ENCODE measurements around the gene FGD3.

The FGD3 gene

GRCh38 chr9:93066978-93067603 lies 119.8 kb downstream of the FGD3 start:
- no peak for DNase-seq (ENCODE audit: low read depth)
- no peak for TF ChIP-seq CTCF (IDR thresholded peaks at IDR 0.05; ENCODE audit: insufficient read depth, low read depth, low read length, missing control alignments)
- H3K4me3 ChIP-seq (ENCODE audit: low read depth, low read length): no peak overlapping the region

- no peak for TF ChIP-seq CTCF (IDR thresholded peaks at IDR 0.05; ENCODE audit: insufficient read depth, low read depth, low read length, missing control alignments)
- no peak overlapping the region for H3K4me3 ChIP-seq (ENCODE audit: low read depth, low read length)
- no peak for DNase-seq (ENCODE audit: low read depth)
Observed at GRCh38 chr9:93068956-93069355, 121.6 kb downstream of the FGD3 start.

- peak; percentile 54 for DNase-seq (ENCODE audit: low read depth)
- no peak for TF ChIP-seq CTCF (IDR thresholded peaks at IDR 0.05; ENCODE audit: insufficient read depth, low read depth, low read length, missing control alignments)
- H3K4me3 ChIP-seq (ENCODE audit: low read depth, low read length): no peak overlapping the region
Observed at GRCh38 chr9:93071464-93071863, 124.1 kb downstream of the FGD3 start.

GRCh38 chr9:93072383-93072795 lies 125.1 kb downstream of the FGD3 start:
- H3K4me3 ChIP-seq (ENCODE audit: low read depth, low read length): no peak overlapping the region
- DNase-seq (ENCODE audit: low read depth): no peak
- no peak for TF ChIP-seq CTCF (IDR thresholded peaks at IDR 0.05; ENCODE audit: insufficient read depth, low read depth, low read length, missing control alignments)

GRCh38 chr9:93076101-93076791 lies 128.9 kb downstream of the FGD3 start:
- DNase-seq (ENCODE audit: low read depth): no peak
- no peak for TF ChIP-seq CTCF (IDR thresholded peaks at IDR 0.05; ENCODE audit: insufficient read depth, low read depth, low read length, missing control alignments)
- no peak overlapping the region for H3K4me3 ChIP-seq (ENCODE audit: low read depth, low read length)

GRCh38 chr9:93076792-93077128 lies 129.4 kb downstream of the FGD3 start:
- no peak overlapping the region for H3K4me3 ChIP-seq (ENCODE audit: low read depth, low read length)
- no peak for DNase-seq (ENCODE audit: low read depth)
- no peak for TF ChIP-seq CTCF (IDR thresholded peaks at IDR 0.05; ENCODE audit: insufficient read depth, low read depth, low read length, missing control alignments)

GRCh38 chr9:93077367-93077766 lies 130.0 kb downstream of the FGD3 start:
- no peak overlapping the region for H3K4me3 ChIP-seq (ENCODE audit: low read depth, low read length)
- TF ChIP-seq CTCF (IDR thresholded peaks at IDR 0.05; ENCODE audit: insufficient read depth, low read depth, low read length, missing control alignments): no peak
- DNase-seq (ENCODE audit: low read depth): no peak
